GM10248 (cell line): ENCODE data around the gene MAPKAP1.

Experiments used
- CTCF ChIA-PET: fragments of 300-600 bp; sonication (Branson Sonifier 250); formaldehyde crosslinking; extraction: SDS; loops from one replicate; lab custom pipeline; 2021; ENCODE audit warnings: antibody characterized with exemption; lab: Yijun Ruan, JAX
- POLR2A ChIA-PET: fragments of 350-650 bp; sonication (Branson Sonifier 250); formaldehyde crosslinking; extraction: SDS; loops from one replicate; lab custom pipeline; 2020; ENCODE audit warnings: antibody characterized with exemption; lab: Yijun Ruan, JAX
- DNase-seq: peaks from one replicate; pipeline ENCODE4 v3.0.0; 2012; ENCODE audit errors: extremely low spot score
- TF ChIP-seq, protein P1 (sequence below): IDR thresholded peaks from 2 replicates; pipeline ENCODE4 v1.5.1; 2012; ENCODE audit warnings: mild to moderate bottlenecking, low read depth; ENCODE audit errors: extremely low read depth, missing control alignments, control extremely low read depth

Gene MAPKAP1

DNA sequence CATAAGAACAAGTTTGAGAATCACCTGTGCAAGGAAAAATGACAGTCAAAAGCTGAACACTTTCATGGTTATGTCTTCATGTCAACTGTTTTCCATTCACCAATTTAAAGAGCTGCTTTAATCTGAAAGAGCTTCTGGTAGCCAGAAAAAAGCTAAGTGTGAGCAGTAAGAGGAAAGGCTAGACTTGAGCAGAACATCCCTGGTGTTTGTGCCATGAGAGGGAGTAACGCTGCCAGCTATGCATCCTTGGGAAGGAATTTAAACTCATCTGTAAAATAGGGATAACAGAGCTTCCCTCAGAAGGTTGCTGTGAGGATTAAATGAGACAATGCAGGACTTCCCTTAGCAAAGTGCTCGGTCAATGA lies 193.7 kb downstream of the MAPKAP1 start:
- ChIA-PET CTCF (interaction anchor here (0.7 to 3.0 kb wide), 5 partner anchors 13 to 45 kb away, joined by 3 to 11 read pairs (median 6); no protein-coding TSS in a partner anchor), POLR2A (no interaction called here)
- TF ChIP-seq, protein P1, sequence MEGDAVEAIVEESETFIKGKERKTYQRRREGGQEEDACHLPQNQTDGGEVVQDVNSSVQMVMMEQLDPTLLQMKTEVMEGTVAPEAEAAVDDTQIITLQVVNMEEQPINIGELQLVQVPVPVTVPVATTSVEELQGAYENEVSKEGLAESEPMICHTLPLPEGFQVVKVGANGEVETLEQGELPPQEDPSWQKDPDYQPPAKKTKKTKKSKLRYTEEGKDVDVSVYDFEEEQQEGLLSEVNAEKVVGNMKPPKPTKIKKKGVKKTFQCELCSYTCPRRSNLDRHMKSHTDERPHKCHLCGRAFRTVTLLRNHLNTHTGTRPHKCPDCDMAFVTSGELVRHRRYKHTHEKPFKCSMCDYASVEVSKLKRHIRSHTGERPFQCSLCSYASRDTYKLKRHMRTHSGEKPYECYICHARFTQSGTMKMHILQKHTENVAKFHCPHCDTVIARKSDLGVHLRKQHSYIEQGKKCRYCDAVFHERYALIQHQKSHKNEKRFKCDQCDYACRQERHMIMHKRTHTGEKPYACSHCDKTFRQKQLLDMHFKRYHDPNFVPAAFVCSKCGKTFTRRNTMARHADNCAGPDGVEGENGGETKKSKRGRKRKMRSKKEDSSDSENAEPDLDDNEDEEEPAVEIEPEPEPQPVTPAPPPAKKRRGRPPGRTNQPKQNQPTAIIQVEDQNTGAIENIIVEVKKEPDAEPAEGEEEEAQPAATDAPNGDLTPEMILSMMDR: no peak
- DNase-seq: no peak

GRCh38 chr9:125511789-125512660 lies 195.0 kb downstream of the MAPKAP1 start:
- no peak for DNase-seq
- TF ChIP-seq, protein P1: no peak
- ChIA-PET CTCF (interaction anchor here (1.0 kb wide), 1 partner anchor 8 kb away, joined by 3 read pairs; no protein-coding TSS in a partner anchor), POLR2A (no interaction called here)

GRCh38 chr9:125510980-125511379 lies 196.0 kb downstream of the MAPKAP1 start:
- TF ChIP-seq, protein P1: no peak
- POLR2A ChIA-PET: no interaction called here
- CTCF ChIA-PET: no interaction called here
- DNase-seq: no peak

DNA sequence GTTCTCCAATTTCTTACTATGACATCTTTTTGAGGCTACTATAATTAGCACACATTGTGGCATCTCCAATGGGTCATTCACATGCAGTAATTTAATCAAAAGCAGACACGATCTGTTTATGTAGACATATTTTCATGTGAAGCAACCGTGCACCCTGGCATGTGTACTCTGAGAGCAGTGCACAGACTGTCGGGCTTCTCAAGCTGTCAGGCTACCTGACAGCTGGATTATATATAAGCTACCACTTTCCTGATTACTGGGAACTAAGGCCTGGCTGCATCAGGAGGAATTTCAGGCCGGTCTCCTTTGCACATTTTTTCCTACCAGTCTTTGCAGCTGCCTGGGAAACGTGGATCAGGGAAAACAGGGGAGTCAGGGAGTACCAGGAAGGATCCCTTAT lies 197.5 kb downstream of the MAPKAP1 start:
- POLR2A ChIA-PET: no interaction called here
- TF ChIP-seq, protein P1: no peak
- CTCF ChIA-PET: no interaction called here
- DNase-seq: no peak

- CTCF ChIA-PET: interaction anchor here (1.2 to 1.7 kb wide), 2 partner anchors 11 to 46 kb away, joined by 4 to 5 read pairs; no protein-coding TSS in a partner anchor
- DNase-seq: no peak
- TF ChIP-seq, protein P1: no peak
- POLR2A ChIA-PET: no interaction called here
These were observed 198.8 kb downstream of the MAPKAP1 start for GRCh38 chr9:125508249-125508648.

DNA sequence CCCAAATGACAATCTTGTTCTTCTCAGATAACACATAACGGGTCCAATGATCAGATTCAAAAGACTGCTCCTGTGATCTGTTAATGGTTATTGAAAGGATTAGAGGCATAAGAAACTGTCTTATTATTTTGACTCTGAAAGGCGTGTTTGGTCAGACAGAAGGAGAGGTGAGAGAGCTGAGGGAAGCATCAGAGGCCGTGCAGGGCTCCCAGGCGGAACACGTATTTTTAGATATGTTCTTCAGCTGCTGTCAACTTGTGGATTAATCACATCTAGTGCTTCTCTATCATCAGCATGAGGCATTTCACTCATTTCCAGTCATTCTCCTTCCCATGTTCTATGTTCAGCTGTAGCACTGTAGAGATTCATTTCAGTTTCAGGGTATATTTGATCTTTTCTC lies 199.8 kb downstream of the MAPKAP1 start:
- ChIA-PET POLR2A (no interaction called here), CTCF (interaction anchor here (1.7 kb wide), 1 partner anchor 45 kb away, joined by 5 read pairs; no protein-coding TSS in a partner anchor)
- TF ChIP-seq, protein P1: no peak
- no peak for DNase-seq
